ENCODE measurements around the gene SLC6A12. TPM values are rescaled to one million over a fixed set of nuclear protein-coding genes. Genes with fewer than 3 reads are reported as not detected.

The SLC6A12 gene
- total RNA-seq = 1 to 10 TPM in 3 of 4 donors, under 1 TPM in 1; 0.46 to 7.0 (median 2.1) TPM

- TF ChIP-seq CTCF (IDR thresholded peaks at IDR 0.05) = no peak
- DNase-seq (ENCODE audit: low spot score) (no peak), ATAC-seq (ENCODE audit: low FRiP score) (no peak)
Observed at GRCh38 chr12:214003-214741, at the start of gene SLC6A12. SLC6A12 (minus strand) TSS chr12:214157; CDS start chr12:209986, 4,171 bp downstream.

- DNase-seq (ENCODE audit: low spot score) (no peak), ATAC-seq (ENCODE audit: low FRiP score) (no peak)
- TF ChIP-seq CTCF (IDR thresholded peaks at IDR 0.05) = no peak
Observed at GRCh38 chr12:263574-263973, 49.6 kb upstream of the SLC6A12 start.

- DNase-seq (ENCODE audit: low spot score) (no peak), ATAC-seq (ENCODE audit: low FRiP score) (no peak)
- no peak for TF ChIP-seq CTCF (IDR thresholded peaks at IDR 0.05)
Observed at GRCh38 chr12:262817-263216, 48.9 kb upstream of the SLC6A12 start, which contains the start of gene SLC6A13. SLC6A13 (minus strand) TSS chr12:262836; CDS start chr12:260052, 2,784 bp downstream.

GRCh38 chr12:262113-262512 lies 48.2 kb upstream of the SLC6A12 start:
- no peak for DNase-seq (ENCODE audit: low spot score)
- no peak for TF ChIP-seq CTCF (IDR thresholded peaks at IDR 0.05)
- no peak for ATAC-seq (ENCODE audit: low FRiP score)

GRCh38 chr12:257521-258321 lies 43.8 kb upstream of the SLC6A12 start:
- no peak for DNase-seq (ENCODE audit: low spot score)
- TF ChIP-seq CTCF (IDR thresholded peaks at IDR 0.05) = no peak
- no peak for ATAC-seq (ENCODE audit: low FRiP score)

GRCh38 chr12:256958-257357 lies 43.0 kb upstream of the SLC6A12 start:
- ATAC-seq (ENCODE audit: low FRiP score) (no peak), DNase-seq (ENCODE audit: low spot score) (no peak)
- no peak for TF ChIP-seq CTCF (IDR thresholded peaks at IDR 0.05)
